Ecto neural progenitor cell (in vitro differentiated cells): Measurements from ENCODE around the gene TIMP2.
"Not testable (repeated sequence)": the region's sequence is repeated elsewhere in the genome, so short reads cannot be mapped to it uniquely, and the experiment has no call there.

Experiments
- DNase-seq: peaks from one replicate; pipeline ENCODE4 v3.0.0-alpha.2; 2018; ENCODE audit warnings: low spot score

TIMP2 gene

GRCh38 chr17:78904371-78904770 lies 20.8 kb downstream of the TIMP2 start:
- no peak for DNase-seq

GRCh38 chr17:78903101-78903779 lies 21.9 kb downstream of the TIMP2 start, which contains the start of gene CEP295NL:
Gene CEP295NL, minus strand, starts transcription at chr17:78903201. Its CDS starts 1,373 bp downstream, at chr17:78901828.
- peak; percentile 85 for DNase-seq

- not testable (repeated sequence) for DNase-seq
Observed at GRCh38 chr17:78902231-78902630, 23.0 kb downstream of the TIMP2 start.

- DNase-seq, result no peak
Observed at GRCh38 chr17:78901806-78902205, 23.4 kb downstream of the TIMP2 start.

DNA sequence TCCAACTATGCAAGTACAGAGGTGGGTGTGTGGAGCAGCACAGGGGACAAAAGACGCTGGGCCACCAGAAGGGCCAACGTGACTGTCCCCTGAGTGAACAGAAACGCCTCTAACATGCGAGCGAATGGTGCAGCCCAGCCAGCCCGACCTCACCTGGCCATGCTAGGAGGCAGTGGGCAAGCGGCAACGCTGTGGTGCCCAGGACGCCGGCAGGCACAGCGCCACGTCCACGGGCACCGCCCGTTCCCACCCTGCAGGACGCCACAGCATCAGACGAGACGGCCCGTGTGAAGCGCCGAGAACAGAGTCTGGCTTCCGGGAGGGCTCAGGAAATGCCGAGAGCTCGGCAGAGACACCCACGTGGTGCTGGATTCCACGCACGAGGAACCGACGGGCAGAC lies 24.4 kb downstream of the TIMP2 start:
- no peak for DNase-seq

DNA sequence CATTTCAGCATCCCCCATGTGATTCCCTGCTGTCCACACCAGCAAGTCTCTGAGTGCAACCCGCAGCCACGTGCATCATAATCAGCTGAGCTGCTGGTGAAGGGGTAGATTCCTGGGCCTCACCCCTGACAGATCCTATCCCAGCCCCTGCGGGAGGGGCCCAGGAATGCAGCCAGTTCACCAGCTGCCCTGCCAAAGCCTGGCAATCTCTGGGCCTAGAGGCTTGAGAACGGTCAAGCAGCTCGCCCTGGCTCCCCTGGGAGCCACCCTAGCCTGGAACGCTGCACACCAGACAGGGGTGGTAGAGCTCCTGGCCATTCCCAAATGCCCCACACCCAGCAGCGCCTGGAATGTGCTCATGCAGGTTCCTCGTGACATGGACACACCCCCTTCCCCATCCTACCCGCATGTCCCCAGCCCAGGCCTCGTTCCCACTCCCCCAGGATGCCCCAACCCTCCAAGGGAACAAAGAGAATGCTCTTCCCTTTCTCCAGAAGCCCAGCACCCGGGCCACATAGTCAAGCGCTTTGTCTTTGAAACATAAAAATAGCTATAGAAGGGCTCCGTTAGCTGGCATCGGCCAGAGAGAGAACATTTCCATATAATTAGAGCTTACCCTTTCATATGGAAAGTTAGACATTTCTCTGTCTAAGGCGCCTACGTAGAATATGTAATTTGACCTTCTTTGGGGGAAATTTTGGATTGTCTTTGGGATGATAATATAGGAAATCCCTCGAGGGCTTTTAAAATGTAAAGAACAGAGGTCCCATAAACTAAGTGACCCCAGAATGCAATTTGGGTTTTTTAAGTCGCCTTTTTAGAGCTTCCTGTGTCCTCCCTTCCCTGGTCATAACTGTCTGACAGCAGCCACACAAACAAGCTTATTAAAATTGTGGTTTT lies 25.6 kb downstream of the TIMP2 start:
- DNase-seq, result no peak

DNA sequence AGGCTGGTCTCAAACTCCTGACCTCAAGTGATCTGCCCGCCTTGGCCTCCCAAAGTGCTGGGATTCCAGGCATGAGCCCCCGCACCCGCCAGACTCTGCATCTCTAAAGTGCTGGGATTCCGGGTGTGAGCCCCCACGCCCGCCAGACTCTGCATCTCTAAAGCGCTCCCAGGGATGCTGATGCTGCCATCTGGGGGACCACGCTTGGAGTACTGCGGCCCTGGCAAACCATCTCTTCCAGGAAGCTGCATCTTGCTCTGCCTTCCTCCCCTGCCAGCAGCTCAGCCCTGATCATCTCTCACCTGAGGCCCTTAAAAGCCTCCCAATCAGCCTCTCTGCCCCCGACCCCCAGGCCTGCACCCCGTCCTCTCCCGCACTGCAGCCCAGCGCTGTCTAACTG lies 26.2 kb downstream of the TIMP2 start:
- DNase-seq, result no peak

- no peak for DNase-seq
Observed at GRCh38 chr17:78898075-78898836, 26.9 kb downstream of the TIMP2 start.

DNA sequence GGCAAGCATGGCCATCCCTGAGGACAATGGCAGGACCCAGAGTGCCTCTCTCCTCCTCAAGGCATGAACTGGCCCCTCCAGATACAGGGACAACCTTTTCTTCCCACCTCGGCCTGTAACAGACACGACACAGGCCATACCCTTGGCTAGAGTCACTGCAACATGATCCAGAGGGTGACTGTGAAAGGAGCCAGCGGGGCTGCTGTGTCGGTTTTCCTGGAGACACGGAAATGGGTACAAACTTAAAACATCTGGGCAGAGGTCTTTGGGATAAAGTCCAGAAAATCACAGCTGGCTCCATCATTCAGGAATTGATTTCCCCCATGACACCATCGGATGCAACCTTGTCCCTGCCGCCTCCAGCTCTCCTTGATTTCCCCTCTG lies 27.5 kb downstream of the TIMP2 start:
- no peak for DNase-seq

DNA sequence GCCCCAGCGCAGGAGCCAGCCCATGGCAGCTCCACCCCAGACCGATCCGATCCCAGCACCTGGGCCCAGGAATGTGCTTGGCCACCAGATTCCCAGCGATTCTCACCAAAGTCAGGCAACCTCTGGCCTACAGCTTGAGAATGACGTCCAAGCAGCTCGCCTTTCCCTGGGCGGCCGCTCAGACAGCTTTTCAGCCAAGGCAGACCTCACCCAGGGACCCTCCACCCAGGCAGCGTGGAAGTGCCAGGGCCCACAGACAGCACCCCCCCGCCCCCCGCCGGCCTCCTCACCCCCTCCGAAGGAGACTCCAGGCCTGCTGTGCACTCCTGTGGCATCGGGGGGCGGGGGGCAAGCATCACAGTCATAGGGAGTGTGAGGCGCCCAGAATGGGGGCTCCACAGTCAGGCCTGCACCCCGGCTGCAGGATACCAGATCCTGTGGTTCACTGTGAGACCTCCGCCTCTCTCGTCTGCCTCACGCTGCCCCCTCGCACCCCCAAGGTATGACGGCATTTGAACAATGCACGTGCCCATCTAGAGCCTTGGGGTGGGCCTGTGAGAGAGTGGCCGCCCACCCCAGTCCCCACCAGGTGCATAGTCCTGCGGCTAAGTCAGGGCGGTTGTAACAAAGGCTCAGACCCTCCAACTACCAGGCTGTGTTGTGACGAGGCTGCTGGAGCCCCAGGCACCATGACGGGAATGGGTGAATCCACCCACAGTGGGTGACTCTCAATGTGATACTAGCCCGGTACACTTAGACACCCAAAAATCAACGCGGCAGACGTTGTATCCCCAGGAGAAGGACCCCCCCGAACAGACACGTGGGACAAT lies 28.1 kb downstream of the TIMP2 start:
- no peak for DNase-seq

DNA sequence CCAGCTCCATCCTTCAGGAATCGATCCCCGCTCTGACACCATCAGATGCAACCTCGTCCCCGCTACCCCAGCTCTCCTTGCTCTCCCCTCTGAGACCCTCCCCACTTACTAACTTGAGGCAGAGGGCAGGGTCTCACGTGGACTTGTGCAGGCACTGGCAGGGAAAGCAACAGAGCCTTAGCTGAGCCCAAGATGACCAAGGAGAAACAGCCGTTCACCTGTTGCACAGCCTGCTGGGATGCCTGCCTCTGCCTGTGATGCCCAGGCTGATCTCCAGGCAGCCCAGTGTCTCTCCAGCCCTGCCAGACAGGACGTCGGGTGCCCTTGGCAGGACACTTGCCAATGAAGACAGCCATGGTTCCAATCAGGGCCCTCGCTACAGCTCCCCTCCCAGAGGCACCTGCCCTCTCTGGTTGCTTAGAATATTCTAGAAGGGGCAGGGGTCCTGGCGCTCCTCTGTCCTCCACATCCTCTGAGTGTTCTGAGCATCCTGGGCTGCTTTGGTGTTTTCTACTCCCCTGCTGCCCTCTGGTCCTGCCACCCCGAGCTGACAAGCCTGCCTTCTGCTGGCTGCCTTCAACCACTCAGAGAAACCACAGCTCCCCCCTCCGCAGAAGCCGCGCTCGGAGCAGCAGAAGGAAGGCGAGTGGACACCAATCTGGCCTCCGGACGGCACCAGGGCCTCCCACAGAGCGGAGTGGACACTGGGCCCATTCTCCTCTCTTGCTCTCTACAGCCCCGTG lies 28.9 kb downstream of the TIMP2 start:
- no peak for DNase-seq

- no peak for DNase-seq
Observed at GRCh38 chr17:78895322-78895721, 29.9 kb downstream of the TIMP2 start.

GRCh38 chr17:78893684-78894083 lies 31.5 kb downstream of the TIMP2 start:
- no peak for DNase-seq

GRCh38 chr17:78892936-78893379 lies 32.2 kb downstream of the TIMP2 start:
- no peak for DNase-seq

- DNase-seq, result no peak
Observed at GRCh38 chr17:78892520-78892919, 32.7 kb downstream of the TIMP2 start.

DNA sequence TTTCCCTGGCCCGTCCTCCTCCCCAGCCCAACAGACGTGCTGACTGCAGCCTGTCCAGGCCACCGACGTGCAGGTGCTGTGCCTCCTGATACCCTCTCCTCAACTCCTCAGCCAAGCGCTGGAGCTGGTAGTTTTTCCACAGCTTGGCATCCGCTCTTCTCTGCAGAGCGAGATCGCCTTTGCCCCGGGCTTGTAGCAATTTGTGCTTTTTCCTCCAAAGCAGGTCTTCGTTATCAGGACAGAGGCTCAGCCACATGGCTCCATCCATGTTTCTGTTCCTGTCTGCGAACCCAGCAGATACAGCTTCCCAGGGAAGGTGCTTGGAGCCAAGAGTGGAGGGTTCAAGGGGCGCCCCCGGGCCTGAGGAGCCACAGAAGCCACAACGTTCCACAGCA lies 33.1 kb downstream of the TIMP2 start:
- no peak for DNase-seq

DNA sequence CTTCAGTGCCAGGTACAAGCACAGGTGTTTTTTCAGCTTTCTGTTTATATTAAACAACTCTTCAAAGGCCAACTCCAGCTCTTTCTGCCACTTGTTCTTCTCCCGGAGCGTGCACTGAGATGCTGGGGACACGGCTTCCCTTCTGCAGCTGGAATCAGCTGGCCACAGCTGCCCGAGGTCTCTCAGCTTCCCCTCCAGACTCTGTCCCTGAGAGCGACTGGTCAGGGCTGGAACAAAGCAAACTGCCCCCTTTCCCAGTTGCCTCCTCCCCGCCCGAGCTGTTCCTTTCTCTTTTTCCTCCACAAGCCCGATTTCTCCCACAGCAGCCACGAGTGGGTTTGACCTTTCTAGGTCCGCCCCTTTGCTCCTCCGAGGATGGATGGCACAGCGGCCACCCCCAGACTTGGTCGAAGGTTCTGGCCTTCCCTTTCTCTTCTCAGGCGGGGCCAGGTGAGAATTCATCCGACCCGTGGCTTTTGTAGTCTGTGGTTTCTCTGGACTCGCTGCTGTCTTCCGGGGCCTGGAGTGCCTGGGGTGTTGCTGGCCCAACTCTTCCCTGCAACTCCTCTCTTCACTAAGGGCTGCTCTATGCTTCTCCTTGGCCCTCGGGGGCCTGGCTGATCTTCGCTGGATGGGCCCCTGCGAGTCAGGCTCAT lies 33.7 kb downstream of the TIMP2 start:
- no peak for DNase-seq

GRCh38 chr17:78890498-78890897 lies 34.7 kb downstream of the TIMP2 start:
- DNase-seq, result no peak

DNA sequence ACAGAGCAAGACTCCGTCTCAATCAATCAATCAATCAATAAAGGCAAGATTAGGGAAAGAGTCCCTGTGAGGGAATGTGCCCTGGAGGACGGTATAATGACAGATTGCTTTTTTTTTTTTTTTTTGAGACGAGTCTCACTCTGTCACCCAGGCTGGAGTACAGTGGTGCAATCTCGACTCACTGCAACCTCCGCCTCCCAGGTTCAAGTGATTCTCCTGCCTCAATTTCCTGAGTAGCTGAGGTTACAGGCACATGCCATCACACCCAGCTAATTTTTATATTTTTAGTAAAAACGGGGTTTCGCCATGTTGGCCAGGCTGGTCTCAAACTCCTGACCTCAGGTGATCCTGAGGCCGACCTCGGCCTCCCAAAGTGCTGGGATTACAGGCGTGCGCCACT lies 35.1 kb downstream of the TIMP2 start:
- not testable (repeated sequence) for DNase-seq

DNA sequence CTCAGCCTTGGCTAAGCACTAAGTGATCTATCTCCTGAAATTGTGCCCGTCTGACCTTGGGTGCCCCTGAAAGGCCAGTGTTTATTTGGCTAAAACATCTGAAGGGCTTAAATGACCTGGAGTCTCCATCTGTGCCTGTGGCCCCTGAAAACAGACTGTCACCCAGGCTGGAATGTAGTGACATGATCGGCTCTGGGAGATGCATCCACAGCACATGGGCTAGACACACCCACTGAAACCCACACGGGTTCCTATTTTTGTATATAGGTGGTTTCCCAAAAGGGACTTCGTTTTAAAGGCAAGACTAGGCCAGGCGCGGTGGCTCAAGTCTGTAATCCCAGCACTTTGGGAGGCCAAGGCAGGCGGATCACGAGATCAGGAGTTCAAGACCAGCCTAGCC lies 35.7 kb downstream of the TIMP2 start:
- no peak for DNase-seq
